Measurements from ENCODE around the gene SLC35F6. TPM values are rescaled to one million over a fixed set of nuclear protein-coding genes. Genes with fewer than 3 reads are reported as not detected.

Gene SLC35F6
- total RNA-seq (12.4 TPM), polyA plus RNA-seq (18.8 TPM)

- Histone ChIP-seq H3K4me3 (ENCODE audit: low read depth, low read length) (peak within 1 kb of the TSS; percentile 74), H3K27ac (ENCODE audit: low read depth) (peak within 1 kb of the TSS; percentile 73), H3K36me3 (ENCODE audit: insufficient read depth) (no peaks in the 10 kb centered on the region), H3K4me1 (ENCODE audit: insufficient read depth) (no peaks in the 10 kb centered on the region)
- DNase-seq (ENCODE audit: extremely low spot score), result peak; percentile 37
- WGBS, result under 1% methylated on average over 68 of the region's 68 CpGs
Measured at GRCh38 chr2:26764078-26764887, at the start of gene SLC35F6. SLC35F6 (plus strand) TSS chr2:26764284; CDS start chr2:26764350, 66 bp downstream.

DNA sequence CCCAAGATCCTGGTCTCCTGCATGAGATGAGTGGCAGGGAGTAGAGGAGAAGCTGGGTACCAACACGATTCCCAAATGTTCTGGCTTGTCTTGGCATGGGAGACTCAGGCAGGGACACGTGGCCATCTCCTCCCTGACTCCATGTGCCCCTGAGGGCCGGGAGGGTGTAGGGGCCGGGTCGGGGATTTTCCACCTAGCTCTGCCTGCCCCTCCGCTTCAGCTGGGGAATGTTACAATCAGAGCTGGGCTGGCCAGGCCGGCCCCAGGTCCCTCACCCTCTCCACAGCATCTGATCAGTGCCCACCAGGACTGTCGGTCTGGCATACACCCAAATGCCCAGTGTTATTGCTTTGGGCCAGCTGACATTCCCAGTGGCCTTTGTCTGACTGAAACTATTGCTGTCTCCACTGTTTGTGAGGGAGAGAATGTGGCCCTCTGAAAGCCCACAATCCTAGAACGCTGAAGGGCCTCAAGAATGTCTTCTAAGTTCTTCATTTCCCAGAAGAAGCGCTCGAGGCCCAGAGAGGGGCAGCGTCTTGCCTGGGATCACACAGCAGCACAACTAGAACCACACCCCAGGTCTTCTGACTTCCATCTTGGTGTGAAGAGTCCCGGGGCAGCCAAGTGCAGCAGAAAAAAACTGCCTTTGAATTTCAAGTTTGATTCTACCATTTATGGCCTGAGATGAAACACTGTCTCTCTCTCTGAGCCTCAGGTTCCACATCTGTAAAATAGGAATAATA is 48.4 kb upstream of the SLC35F6 start:
- H3K27ac ChIP-seq (ENCODE audit: low read depth), result no peak overlapping the region
- H3K36me3 ChIP-seq (ENCODE audit: insufficient read depth), result no peaks in the 10 kb centered on the region
- WGBS, result 78% methylated on average over 13 of the region's 13 CpGs
- peaks cover 2% of the 10 kb centered on the region for H3K4me1 ChIP-seq (ENCODE audit: insufficient read depth)
- no peak overlapping the region for H3K4me3 ChIP-seq (ENCODE audit: low read depth, low read length)
- no peak for DNase-seq (ENCODE audit: extremely low spot score)

- no peak for DNase-seq (ENCODE audit: extremely low spot score)
- Histone ChIP-seq H3K27ac (ENCODE audit: low read depth) (no peak overlapping the region), H3K36me3 (ENCODE audit: insufficient read depth) (no peaks in the 10 kb centered on the region), H3K4me3 (ENCODE audit: low read depth, low read length) (no peak overlapping the region), H3K4me1 (ENCODE audit: insufficient read depth) (peaks cover 2% of the 10 kb centered on the region)
- 92% methylated on average over 3 of the region's 3 CpGs for whole genome bisulfite sequencing
Measured at GRCh38 chr2:26716340-26716739, 47.7 kb upstream of the SLC35F6 start.

DNA sequence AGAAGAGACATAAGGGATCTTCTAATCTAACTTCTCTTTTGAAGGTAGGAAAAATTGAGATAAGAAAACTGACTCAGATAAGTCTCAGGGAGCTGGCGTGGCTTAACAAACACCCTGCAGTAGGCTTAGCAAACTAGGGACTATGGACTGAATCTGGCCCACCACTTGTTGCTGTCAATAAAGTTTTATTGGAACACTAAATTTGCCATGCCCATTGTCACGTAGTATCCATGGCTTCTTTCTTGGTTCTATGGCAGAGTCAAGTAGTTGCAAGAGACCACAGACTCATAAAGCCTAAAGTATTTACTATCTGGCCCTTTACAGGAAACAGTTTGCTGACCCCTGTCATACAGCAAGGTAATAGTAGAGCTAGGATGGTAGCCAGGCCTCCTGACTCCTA is 47.3 kb upstream of the SLC35F6 start:
- no peaks in the 10 kb centered on the region for H3K36me3 ChIP-seq (ENCODE audit: insufficient read depth)
- no peak overlapping the region for H3K4me3 ChIP-seq (ENCODE audit: low read depth, low read length)
- DNase-seq (ENCODE audit: extremely low spot score), result no peak
- H3K27ac ChIP-seq (ENCODE audit: low read depth), result no peak overlapping the region
- 93% methylated on average over 2 of the region's 2 CpGs for WGBS
- H3K4me1 ChIP-seq (ENCODE audit: insufficient read depth), result peaks cover 2% of the 10 kb centered on the region

DNA sequence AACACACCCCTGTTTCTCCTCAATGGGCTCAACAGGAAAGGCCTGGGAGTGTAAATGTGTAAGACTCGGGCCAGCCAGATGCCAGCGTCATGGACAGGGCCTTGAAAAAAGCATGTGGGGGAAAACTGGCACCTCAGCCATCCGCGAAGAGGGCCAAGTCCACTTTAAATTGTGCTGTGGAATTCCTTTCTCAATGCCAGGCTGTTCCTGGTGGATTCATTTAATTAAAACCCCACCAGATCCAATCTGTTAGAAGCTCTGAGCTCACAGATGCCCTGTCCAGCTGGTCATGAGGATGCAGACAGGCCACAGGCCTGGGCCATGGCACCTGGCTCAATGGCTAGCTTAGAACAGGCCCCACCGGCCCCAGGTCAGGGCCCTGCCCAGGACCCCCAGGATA is 46.7 kb upstream of the SLC35F6 start:
- DNase-seq (ENCODE audit: extremely low spot score), result no peak
- 88% methylated on average over 5 of the region's 5 CpGs for WGBS
- H3K27ac ChIP-seq (ENCODE audit: low read depth), result no peak overlapping the region
- H3K36me3 ChIP-seq (ENCODE audit: insufficient read depth), result no peaks in the 10 kb centered on the region
- H3K4me1 ChIP-seq (ENCODE audit: insufficient read depth), result peaks cover 2% of the 10 kb centered on the region
- no peak overlapping the region for H3K4me3 ChIP-seq (ENCODE audit: low read depth, low read length)

DNA sequence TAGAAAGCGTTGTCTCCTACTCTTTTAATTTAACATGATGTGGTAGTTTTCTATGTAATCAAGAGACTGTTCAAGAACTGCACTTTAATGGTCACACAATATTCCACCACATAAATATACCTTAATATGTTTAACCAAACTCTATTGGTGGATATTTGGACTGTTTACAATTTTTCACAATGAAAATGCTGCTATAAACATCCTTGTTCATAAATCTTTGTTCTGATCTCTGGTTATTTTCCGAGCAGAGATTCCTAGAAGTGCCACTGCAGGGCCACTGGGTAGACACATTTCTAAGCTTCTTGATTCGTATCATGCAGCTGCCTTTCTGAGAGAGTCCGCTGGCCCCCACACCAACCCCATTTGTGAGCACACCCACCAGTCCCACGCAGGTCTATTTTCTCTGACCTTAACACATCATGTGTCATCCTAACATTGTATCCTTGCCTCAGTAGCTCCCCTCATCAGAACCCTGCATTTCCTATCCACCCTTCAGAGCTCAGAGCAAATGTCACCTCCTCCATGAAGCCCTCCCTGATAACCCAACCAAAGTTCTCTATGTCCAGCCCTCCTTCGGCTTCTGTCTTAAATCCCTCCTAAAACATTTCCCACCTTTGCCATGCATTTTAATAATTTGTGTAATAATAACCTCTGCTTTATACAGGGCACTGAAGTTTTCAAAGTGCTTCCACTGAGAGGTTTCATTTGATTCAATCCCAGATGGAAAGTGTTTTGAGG is 45.0 kb upstream of the SLC35F6 start:
- DNase-seq (ENCODE audit: extremely low spot score), result no peak
- Histone ChIP-seq H3K4me3 (ENCODE audit: low read depth, low read length) (no peak overlapping the region), H3K27ac (ENCODE audit: low read depth) (no peak overlapping the region), H3K4me1 (ENCODE audit: insufficient read depth) (peaks cover 2% of the 10 kb centered on the region), H3K36me3 (ENCODE audit: insufficient read depth) (no peaks in the 10 kb centered on the region)
- 58% methylated on average over 6 of the region's 6 CpGs for WGBS

GRCh38 chr2:26720322-26721114 is 43.6 kb upstream of the SLC35F6 start:
- no peak overlapping the region for H3K27ac ChIP-seq (ENCODE audit: low read depth)
- no peak overlapping the region for H3K4me3 ChIP-seq (ENCODE audit: low read depth, low read length)
- peaks cover 2% of the 10 kb centered on the region for H3K4me1 ChIP-seq (ENCODE audit: insufficient read depth)
- 43% methylated on average over 7 of the region's 7 CpGs for WGBS
- DNase-seq (ENCODE audit: extremely low spot score), result no peak
- no peaks in the 10 kb centered on the region for H3K36me3 ChIP-seq (ENCODE audit: insufficient read depth)

DNA sequence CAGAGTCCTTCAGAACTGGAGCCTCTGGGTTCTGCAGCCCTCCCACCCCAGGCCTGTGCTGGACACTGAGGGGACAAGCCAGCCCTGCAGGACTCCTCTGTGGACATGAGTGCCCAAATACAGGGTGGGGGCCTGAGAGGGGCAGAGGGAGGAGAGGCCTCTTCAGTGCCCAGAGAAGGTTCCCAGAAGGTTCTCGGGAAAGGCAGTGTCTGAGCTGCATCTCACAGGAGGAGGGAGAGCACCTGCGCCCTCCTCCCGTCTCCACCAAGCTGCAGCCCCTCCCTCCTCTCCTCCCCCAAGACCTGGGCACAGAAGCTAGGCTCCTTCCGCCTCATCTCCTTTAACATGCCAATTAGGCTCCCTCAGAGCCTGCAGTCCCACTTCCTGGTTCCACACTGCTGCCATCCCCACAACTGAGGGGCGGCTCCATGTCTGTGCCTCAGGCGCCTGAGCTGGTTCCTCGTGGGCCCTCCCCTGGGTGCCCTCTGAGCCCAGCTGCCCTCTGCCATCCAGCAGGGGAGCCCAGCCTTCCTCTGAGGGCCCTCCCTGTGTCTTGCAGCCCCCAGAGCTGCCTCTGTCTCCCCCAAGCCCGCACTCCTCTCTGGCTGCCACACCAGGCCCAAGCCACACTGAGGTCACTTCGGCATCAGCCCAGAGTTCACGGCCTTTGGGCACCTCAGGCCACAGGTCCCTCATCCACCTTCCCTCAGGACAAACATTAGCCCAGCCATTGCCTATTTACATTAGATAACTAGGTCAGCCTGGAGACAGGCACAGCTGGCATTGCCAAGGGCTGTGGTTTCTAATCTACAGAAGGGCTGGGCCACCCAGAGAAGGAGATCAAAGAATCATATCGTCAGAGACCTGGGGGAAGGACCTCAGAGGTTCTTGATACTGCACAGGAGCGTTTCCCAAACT is 42.7 kb upstream of the SLC35F6 start:
- H3K36me3 ChIP-seq (ENCODE audit: insufficient read depth), result no peaks in the 10 kb centered on the region
- WGBS, result 82% methylated on average over 12 of the region's 12 CpGs
- H3K4me1 ChIP-seq (ENCODE audit: insufficient read depth), result peaks cover 2% of the 10 kb centered on the region
- H3K27ac ChIP-seq (ENCODE audit: low read depth), result no peak overlapping the region
- no peak overlapping the region for H3K4me3 ChIP-seq (ENCODE audit: low read depth, low read length)
- DNase-seq (ENCODE audit: extremely low spot score), result no peak

DNA sequence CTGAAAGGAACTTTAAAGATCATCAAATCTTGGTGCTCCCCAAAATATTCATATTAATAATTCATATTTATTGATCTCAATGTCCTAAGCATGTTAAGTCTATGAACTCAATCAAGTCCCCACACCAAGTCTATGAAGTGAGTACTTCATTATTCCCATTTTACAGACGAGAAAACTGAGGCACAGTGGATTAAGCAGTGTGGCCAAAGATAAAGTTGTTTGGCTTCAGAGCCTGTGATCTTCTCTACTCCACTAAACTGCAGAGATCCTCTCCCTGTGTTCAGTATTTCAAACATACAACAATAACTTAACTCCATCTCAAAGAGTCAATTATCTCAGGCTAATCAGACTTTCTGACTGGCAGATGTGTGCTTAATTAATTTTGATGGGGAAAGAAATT is 41.8 kb upstream of the SLC35F6 start:
- WGBS, result 84% methylated on average over 1 of the region's 1 CpG
- Histone ChIP-seq H3K4me3 (ENCODE audit: low read depth, low read length) (no peak overlapping the region), H3K4me1 (ENCODE audit: insufficient read depth) (peaks cover 2% of the 10 kb centered on the region), H3K36me3 (ENCODE audit: insufficient read depth) (no peaks in the 10 kb centered on the region), H3K27ac (ENCODE audit: low read depth) (no peak overlapping the region)
- no peak for DNase-seq (ENCODE audit: extremely low spot score)

GRCh38 chr2:26722911-26723310 is 41.2 kb upstream of the SLC35F6 start:
- peaks cover 2% of the 10 kb centered on the region for H3K4me1 ChIP-seq (ENCODE audit: insufficient read depth)
- no peak overlapping the region for H3K27ac ChIP-seq (ENCODE audit: low read depth)

DNA sequence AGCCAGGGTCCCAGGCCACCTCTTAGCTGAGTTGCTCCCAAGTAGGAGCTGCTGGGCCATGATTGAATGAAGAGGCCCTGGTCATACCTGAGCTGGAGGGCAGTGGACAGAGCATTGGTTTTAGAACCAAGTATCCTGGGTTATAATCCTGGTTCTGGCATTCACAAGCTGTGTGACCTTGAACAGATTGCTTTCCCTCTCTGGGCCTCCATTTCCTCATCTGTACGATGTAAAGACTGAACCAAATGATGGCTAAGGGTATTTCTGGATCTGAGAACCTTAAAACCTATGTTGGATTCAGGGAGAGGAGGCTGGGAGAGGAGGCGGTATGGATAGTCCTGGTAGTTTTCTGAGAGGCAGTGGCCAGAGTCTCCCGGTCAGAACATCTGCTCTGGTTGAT is 40.6 kb upstream of the SLC35F6 start:
- Histone ChIP-seq H3K4me1 (ENCODE audit: insufficient read depth) (peaks cover 2% of the 10 kb centered on the region), H3K4me3 (ENCODE audit: low read depth, low read length) (no peak overlapping the region), H3K27ac (ENCODE audit: low read depth) (no peak overlapping the region), H3K36me3 (ENCODE audit: insufficient read depth) (no peaks in the 10 kb centered on the region)
- no peak for DNase-seq (ENCODE audit: extremely low spot score)
- 89% methylated on average over 3 of the region's 3 CpGs for WGBS

More at GRCh38 chr2:26722911-26723310, 41.2 kb upstream of the SLC35F6 start:
- WGBS, result 95% methylated on average over 1 of the region's 1 CpG
- H3K4me3 ChIP-seq (ENCODE audit: low read depth, low read length), result no peak overlapping the region
- no peak for DNase-seq (ENCODE audit: extremely low spot score)
- no peaks in the 10 kb centered on the region for H3K36me3 ChIP-seq (ENCODE audit: insufficient read depth)

DNA sequence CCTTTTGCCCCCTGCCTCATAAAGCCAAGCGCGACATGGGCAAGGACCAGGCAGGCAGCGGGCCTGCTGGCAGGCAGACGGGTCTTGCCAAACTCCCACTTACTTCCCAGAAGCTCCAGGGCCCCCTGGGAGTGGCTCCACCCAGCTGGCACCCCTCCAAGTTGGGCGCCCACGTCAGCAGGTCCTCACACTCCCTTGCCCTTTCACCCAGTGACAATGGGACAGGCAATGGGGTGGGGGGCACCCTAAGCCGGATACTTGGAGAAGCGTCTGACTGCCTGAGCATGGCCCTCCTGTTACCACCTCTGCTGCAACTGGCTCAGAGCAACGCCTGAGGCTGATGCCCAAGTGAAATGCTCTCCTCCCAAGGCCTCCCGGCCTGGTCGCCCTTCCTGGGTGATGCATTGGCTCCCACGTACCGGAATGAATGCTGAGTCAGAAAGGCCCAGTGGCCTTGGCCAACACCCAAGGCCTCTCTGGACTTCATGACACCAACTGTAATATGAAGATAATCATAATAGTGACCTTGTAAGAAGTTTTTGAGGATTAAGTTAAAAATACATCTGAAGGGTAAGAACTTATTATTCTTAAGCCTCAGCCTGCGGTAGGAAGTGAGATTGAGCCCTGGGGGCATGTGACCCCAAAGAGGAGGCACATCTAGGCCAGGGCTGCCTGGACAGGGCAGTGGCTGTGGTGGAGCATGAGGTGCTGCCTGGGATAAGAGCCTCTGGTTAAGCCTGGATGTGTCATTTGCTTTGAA is 39.9 kb upstream of the SLC35F6 start:
- 47% methylated on average over 14 of the region's 14 CpGs for WGBS
- H3K27ac ChIP-seq (ENCODE audit: low read depth), result no peak overlapping the region
- DNase-seq (ENCODE audit: extremely low spot score), result no peak
- H3K4me3 ChIP-seq (ENCODE audit: low read depth, low read length), result no peak overlapping the region
- H3K4me1 ChIP-seq (ENCODE audit: insufficient read depth), result peaks cover 2% of the 10 kb centered on the region
- H3K36me3 ChIP-seq (ENCODE audit: insufficient read depth), result no peaks in the 10 kb centered on the region
